GM10266 (cell line): ENCODE data around the gene TRERF1.

ENCODE experiments used
- DNase-seq: peaks from one replicate; pipeline ENCODE4 v3.0.0; 2012; ENCODE audit errors: extremely low spot score
- CTCF ChIP-seq: IDR thresholded peaks from 2 replicates; pipeline ENCODE4 v1.5.1; 2012; ENCODE audit warnings: mild to moderate bottlenecking, low read depth; ENCODE audit not compliant: control insufficient read depth, insufficient read depth; ENCODE audit errors: missing control alignments

Gene TRERF1

GRCh38 chr6:42225419-42225818 is 226.3 kb downstream of the TRERF1 start:
- DNase-seq: no peak
- no peak for TF ChIP-seq CTCF

GRCh38 chr6:42225029-42225339 is 226.7 kb downstream of the TRERF1 start:
- no peak for DNase-seq
- no peak for TF ChIP-seq CTCF

GRCh38 chr6:42224222-42225028 is 227.3 kb downstream of the TRERF1 start:
- TF ChIP-seq CTCF: no peak
- peak; percentile 63 for DNase-seq

GRCh38 chr6:42222448-42222847 is 229.3 kb downstream of the TRERF1 start:
- no peak for TF ChIP-seq CTCF
- DNase-seq: no peak

- DNase-seq: no peak
- no peak for TF ChIP-seq CTCF
Observed at GRCh38 chr6:42221546-42221945, 230.2 kb downstream of the TRERF1 start.

GRCh38 chr6:42220807-42221206 is 230.9 kb downstream of the TRERF1 start:
- DNase-seq: no peak
- no peak for TF ChIP-seq CTCF

- TF ChIP-seq CTCF: no peak
Observed at GRCh38 chr6:42217519-42218367, 234.0 kb downstream of the TRERF1 start, which contains the start of gene MRPS10. Gene MRPS10 (minus strand): TSS chr6:42217861. CDS start chr6:42217849, 12 bp downstream.

More at GRCh38 chr6:42217519-42218367, 234.0 kb downstream of the TRERF1 start, which contains the start of gene MRPS10:
- peak; percentile 89 for DNase-seq
